CD4-positive, alpha-beta T cell treated with Interleukin-4 for 4 hours (primary cell): Measurements from ENCODE around the gene TUBA8.
"Not testable (repeated sequence)": the region's sequence is repeated elsewhere in the genome, so short reads cannot be mapped to it uniquely, and the experiment has no call there.

ENCODE experiments used
- DNase-seq: peaks from one replicate; pipeline ENCODE4 v3.0.0-alpha.2; 2020

The TUBA8 gene

DNA sequence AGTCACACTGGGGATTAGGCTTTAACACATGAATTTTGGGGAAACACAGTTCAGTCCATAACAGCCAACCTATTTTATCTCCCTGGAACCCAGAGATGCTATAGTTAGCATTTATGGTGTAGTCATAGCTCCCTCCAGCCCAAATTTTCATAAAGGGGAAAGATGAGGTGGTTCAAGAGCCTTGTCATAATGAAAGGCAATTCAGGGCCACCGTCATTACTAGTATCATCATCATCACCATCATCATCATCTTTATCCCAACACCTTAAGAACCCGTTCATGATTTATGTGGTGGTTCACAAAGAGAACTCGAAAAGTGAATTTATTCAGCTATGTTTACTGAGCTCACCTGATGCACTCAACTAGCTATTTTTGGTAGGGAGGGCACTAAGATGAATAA, 2.4 kb upstream of the TUBA8 start:
- no peak for DNase-seq

DNA sequence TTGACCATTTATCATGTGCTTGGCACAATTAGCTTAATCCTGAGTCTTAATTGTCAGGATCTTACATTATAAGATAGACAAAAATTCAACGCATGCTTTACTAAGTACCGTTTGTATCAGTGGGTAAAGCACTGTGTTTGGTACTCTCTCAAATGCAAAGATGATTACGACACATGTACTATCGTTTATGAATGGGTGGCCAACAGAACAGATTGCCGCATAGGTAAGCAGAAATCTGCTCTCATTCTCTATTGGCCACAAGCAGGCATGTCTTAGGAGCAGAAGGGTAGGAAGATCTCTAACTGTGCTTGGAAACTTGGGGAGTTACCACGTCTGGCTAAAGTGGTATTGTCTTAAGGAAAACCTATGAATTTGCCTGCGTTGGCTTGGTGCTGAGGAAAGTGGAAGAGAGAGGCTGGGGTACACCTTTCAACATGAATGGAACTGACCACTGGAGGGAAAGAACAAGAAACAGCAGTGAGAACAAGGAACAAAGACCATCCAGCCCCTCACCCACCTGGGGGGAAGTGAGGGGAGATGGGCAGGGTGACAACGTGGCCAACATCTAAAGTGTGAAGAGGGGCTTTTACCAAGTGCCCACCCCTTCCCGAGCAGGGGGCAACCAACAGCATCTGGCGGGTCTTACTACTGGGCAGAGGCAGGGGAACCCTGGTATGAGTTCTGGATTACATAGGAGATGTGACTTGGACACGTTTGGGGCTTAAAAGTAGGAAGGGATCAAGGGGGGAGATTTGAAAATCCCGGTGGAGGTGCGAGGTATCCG, 1.0 kb upstream of the TUBA8 start:
- DNase-seq: no peak

DNA sequence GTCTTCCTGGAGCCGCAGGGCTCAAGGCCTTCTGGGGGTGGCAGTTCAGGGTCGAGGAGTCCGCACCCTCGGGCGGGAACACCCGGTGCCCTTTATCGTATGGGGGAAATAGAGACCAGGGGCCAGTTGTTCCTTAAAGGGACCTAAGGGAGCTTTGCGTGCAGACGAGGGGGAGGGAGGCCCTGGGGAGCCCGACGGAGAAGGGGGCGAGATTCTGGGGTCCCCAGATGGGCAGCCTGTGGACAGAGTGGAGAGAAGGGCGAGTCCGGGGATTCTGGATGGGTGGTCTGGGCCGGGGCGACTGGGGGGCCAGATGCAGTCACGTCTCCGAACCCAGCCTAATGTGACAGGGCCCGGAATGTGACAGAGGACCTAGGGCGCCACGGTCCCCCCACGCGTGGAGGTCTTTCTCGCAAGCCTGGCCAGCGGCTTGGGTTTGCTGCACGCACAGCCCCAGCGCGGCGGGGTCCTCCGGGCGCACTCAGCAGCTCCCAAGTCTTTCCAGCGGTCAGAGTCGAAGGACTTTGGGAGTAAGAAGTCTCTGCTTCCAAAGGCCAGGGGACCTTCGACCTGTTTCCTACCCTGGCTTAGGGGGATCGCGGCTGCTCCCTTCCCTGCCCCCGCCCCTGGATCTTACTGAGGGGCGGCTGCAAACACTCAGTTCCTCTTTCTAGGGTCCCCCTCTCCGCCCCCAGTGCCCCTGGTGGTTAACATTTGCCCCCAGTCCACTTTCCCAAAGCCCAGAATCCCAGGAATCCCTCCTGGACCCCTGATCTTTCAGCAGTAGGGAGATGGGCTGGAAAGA, 547 bp downstream of the TUBA8 start:
- no peak for DNase-seq

DNA sequence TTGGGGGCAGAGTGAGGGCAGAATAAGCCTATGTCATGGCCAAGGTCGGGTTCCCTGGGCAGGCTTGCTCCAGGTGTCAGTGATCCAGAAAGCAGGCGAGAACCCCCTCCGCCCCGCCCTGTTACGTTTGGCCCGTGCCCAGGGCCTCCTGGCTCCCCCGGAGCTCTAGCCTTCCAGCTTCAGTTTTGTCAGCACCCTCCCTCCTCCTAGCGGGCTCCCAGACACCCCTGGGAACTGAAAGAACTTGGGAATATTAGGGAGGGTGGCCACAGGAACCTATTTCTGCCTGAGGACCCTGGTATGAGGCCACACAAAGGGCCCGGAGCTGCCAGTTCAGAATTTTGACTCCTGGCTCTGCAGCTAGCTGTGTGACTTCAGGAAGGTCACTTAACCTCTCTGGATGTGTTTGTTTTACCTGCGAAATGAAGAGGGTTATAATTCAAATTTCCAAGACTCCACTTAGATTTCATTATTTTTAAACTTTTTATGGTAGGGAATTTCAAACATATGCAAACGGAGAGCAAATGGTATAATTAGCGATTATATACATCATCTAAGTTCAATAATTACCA, 1.2 kb downstream of the TUBA8 start:
- no peak for DNase-seq

DNA sequence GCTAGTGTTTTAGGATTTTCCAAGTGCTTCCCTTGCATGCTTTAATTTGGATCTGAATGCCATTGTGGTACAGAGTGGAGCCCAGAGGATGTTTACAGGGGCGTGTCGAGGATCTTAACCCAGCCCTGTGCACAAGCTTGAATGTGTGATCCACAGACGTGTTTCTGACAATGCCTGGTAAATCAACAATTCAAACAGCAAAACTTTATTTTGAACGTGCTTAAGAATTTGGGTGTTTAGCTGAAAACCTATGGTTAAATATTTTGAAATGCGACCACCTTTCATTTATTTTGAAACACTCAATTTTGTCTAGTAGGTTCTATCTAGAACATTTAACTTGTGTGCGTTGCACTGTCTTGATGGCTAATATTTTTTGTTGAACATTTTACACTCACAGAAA, 1.8 kb downstream of the TUBA8 start:
- DNase-seq: no peak

DNA sequence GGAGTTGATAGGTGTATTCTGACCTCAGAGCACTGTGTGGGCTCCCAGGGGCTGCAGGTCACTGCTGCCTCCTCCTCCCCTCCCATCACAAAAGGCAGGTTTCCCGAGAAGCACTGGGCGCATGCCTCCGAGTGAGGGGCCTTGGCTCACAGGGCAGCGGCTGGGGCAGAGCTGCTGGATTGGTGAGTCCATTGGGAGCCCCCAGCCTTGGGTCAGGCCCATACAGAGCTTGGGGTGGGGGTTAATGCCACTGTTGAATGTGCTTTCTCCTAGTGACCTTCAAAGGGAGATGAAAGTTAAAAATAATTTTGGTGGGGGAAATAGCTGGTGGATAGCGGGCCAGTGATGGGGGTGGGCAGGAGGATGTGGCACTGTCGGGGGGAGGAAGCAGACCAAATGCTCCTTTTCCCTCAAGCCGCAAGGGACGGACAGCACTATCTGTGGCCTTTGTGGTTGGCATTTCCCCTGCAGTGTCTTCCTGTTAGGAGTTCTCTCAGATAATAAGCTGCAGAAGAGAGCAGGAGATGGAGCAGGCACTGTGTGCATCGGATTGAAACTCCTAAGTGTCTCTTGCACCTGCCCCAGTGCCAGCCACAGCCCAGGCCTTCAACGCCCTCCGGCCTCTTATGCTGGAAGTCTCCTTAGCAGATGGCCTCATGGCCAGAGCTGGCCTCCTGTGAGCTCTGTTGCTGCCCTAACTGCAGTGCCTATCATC, 3.2 kb downstream of the TUBA8 start:
- no peak for DNase-seq

DNA sequence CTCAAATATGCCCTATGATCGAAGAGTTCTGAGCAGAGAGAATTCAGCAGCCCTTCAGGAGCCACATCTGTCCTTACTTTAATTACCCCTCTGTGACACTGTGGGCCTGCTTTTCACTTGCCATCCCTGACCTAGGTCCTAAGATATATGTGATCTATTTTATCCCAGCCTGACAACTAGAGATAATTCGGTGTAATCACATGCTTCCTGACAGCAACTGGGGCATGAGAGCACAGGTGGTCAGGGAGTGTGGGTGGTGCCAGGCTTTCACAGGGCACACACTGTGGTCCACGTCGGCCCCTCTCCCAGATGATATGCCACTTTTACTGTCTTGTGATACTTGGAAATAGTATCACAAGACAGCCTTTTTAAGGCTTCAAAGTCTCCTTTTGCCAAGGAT, 3.9 kb downstream of the TUBA8 start:
- DNase-seq: no peak

DNA sequence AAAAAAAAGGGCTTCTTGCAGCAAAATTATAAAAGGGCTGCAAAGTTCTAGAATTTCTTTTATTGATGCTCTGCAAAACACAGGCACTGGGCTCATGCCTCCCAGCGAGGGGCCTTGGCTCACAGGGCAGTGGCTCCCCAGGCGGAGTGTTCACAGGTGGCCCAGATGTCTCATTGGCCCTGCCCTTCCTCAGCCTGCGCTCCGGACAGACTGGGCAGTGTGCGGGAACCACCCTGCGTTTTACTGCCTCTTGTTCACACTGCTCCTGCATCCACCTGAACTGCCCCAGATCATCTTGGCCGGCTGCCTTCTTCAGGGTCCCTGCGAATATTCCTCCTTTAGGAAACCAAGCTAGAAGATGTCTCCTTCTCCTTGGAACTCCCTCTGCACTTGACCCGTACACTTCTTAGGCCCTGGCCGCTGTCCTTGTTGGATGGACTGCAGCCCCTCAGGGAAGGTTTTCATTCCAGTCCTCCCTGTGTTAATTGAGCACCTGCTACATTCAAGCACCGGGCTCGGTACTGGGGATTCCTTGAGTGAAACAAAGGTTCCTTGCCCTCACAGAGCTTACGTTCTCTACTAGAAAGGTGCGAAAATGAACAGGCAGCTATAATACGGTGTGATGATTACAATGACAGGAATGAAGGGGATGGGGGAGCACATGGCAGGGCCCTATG, 4.5 kb downstream of the TUBA8 start:
- DNase-seq: no peak

DNA sequence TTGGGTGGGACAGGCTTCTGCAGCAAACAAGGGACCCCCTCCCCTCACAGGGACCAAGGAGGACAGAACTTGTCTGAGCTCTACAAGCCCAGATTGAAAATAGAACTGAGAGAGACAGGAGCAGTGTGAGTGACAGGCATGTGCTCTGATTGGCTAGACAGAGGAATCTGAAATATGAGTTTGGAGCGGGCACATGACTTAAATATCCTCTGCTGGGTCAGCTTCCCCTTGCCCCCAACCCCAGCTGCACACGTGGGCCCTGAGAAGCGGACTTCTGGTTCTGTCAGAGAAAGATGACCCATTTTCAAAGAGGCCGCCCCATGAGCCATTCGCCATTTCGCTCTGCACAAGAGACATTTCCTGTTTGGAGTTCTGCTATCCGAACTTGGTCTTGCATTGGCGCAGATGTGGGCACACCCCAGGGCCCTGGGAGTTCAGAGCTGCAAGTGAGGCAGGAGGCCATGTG, 5.3 kb downstream of the TUBA8 start:
- DNase-seq: no peak

DNA sequence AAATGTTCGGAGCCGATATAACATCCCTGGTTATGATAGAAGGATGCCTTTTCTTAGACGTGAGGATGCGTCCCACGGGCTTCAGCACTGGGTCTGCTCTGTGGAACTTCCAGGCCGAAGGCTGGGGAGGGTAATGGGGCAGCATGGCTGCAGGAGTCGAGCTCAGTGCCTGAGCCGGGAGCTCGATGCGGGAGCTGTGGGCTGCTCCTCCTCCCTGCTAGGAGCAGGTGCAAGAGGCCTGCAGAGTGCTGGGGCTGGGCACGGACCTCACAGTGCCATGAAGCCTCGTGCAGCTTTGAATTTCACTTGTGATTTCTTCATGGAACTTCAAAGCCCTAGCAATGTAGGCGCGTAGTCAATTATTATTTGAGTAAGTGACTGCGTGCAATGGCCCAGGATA, 6.0 kb downstream of the TUBA8 start:
- DNase-seq: no peak

DNA sequence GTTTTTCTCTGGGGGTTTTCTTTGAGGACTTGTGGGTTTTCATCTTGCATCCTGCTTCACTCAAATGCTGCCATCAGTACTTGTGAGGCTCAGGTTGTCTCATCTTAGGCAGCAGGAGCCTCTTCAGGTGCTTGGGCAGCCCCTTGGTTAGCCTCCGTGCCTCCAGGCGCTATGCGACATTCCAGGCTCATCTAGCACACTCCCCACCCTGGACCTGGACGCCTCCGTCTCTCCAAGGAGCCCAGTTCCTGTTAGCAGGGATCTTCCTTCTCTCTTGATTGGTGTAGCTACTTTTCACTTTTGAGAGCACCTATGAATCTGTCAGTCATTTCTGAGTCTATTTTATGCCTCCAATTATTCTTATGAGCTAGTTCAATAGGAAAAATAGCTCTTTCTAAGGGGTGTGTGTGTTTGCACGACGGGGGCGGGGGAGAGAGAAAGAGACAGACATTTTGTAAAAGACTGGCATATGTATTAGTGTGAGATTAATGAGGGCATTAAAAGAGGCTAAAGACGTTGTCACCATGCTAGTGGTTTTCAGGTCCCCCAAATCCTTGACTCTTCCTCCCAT, 7.8 kb downstream of the TUBA8 start:
- DNase-seq: no peak

DNA sequence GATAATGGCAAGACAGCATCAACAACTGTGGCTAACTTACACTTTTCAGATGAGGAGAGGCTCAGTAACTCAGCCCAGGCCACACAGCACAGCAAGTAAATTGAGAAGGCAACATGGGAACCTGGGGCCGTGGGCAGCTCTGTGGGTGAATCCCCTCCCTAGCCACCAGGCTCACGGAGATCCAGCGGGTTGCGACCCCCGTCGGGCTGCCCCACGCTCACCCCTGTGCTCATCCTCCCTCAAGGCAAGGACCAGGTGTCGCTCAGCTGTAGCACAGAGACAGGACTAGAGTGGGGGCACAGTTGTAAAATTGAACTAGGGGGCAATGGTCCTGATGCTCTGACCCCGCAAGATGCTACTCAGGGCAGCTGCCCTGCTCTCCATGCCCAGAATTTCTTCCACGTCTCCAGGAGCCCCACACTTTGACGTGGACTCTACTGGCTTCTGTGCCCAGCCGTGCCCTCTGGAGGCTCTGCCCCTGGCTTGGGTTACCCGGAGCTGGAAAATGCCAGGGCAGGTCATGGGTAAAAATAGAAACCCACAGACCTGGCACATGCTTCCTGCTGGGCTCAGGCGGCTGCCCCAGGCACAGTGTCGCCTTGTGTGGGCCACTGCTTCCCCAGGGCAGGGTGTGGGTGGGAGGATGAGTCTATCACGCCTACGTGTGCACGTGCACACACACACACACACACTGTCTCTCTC, 9.0 kb downstream of the TUBA8 start:
- DNase-seq: no peak

DNA sequence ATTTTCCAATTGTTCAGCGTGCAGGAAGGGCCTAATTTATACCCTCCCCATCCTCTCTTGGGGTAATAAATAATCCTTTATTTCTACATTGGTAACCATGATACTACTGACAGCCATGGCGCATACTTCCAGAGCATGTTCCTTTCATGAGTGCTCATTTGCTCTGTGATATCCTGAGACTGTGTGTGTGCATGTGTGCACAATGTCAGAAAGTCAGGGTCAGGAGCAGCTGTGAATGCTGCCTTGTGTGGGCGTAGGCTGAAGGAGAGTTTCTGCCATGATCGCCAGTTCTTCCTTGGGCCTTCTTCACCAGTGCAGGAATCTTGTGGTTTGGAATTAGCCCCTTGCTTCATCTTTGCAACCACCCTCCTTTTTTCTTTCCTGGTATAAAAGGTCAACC, 10.2 kb downstream of the TUBA8 start:
- no peak for DNase-seq

DNA sequence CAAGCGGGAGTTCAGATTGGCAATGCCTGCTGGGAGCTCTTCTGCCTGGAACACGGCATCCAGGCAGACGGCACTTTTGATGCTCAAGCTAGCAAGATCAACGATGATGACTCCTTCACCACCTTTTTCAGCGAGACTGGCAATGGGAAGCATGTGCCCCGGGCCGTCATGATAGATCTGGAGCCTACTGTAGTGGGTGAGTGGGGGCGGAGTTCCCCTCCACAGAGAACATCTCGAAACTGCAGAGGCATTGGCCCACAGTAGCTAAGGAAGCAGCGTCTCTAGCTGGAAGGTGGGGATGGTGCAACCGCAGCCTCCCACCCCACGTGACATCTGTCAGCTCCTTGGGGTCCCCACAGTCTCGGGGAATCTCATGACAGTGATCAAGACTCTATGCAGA, 10.9 kb downstream of the TUBA8 start:
- no peak for DNase-seq

DNA sequence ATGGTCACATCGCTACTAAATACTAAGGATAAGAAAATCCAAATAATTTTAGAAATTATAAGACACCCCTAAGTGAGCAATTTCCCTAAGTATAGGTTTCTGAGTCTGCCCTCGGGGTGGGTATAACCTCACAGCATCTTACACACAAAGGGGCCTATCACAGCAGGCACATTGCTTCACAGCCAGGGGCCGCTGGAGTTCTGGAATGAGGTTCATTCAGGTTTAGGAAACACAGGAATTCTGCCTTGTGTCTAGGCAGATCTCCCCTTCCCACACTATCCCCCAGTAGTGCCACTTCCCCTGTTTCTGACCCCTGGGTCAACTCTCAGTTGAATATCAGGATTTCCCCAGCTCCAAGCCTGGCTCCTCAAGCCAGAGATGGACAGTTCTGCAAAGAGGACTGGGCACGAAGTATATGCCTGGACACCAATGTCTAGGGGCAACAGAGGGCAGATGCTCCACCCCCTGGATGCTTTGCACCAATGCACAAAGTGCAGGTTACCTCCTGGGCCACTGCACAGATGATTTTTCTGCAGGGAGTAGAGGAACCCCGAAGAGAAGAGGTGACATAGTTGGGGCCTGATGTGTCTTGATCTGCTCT, 11.4 kb downstream of the TUBA8 start:
- DNase-seq: no peak

DNA sequence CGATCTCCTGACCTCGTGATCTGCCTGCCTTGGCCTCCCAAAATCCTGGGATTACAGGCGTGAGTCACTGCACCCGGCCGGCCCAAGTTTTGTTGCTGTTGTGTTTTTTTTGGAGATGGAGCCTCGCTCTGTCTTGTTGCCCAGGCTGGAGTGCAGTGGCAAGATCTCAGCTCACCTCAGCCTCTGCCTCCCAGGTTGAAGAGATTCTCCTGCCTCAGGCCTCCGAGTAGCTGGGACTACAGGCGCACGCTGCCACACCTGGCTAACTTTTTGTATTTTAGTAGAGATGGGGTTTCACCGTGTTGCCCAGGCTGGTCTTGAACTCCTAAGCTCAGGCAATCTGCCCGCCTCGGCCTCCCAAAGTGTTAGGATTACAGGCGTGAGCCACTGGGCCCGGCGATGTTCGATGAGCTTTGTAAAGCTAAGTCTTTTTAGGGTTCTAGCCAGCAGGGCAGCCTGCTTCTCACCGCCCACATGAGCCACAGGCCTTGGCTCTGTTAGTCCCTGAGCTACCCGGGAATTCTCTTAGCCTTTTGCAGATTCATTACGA, 12.9 kb downstream of the TUBA8 start:
- not testable (repeated sequence) for DNase-seq

DNA sequence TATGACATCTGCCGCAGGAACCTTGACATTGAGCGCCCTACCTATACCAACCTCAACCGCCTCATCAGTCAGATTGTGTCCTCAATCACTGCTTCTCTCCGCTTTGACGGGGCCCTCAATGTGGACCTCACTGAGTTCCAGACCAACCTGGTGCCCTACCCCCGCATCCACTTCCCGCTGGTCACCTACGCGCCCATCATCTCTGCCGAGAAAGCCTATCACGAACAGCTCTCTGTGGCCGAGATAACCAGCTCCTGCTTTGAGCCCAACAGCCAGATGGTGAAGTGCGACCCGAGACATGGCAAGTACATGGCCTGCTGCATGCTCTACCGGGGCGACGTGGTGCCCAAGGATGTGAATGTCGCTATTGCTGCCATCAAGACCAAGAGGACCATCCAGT, 16.0 kb downstream of the TUBA8 start:
- DNase-seq: no peak

DNA sequence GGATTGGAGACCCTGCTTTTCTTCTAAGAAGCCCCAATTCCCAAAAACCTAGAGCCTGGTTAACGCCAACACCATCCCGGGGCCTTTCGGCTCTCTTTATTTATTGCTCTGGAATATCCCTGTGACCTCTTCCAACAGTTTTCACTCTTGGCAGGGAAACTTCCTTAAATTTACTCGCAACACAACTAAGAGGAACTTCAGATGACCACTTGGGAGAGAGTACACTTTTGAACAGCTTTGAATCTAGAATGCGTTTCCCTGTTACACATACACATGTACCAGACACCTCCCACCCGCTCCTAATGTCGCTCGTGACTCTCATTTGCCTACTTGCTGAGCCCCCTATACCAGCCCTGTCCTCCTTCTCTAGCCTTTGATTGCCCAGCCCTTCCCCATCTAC, 19.4 kb downstream of the TUBA8 start:
- DNase-seq: no peak

DNA sequence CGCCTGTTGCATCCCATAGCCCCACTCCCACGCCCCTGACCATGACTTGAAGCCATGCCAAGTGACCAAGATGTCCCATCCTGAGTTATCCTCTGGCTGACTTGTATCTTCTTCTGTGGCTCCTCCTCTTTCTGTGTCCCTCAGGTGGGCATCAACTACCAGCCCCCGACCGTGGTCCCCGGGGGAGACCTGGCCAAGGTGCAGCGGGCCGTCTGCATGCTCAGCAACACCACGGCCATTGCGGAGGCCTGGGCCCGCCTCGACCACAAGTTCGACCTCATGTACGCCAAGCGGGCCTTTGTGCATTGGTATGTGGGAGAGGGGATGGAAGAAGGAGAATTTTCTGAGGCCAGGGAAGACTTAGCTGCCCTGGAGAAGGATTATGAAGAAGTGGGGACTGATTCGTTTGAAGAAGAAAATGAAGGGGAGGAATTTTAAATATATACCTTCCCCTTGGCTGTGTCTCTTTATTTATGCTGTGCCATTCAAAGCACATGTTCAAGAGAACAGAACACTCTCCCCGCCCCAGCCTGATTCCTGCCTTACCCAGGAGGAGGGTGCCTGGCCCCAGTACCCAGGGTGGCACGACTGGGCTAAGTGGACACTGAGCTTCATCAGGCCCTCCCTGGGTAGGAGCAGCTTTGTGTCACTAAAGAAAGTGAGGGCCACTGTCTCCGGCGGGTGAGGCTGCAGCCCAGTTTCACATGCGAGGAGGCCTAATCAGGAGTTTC, 20.3 kb downstream of the TUBA8 start:
- DNase-seq: no peak

DNA sequence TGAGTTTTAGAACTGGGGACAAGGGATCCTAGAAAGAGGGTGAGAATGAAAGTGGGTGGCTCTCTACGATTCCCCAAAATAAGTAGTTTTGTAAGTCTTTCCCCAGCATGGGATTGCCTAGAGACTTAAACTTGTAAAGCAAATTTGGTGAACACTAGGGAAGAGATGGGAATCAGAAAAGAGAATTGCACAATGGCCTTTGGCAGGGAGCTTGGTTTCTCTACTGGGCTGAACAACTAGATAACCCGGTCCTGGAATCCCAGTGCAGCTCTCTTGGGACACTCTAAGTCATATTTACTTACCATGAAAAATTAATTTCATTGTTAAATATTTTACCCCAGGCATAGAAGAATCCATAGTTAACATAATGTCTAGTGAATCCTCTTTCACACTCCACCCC, 22.8 kb downstream of the TUBA8 start:
- no peak for DNase-seq
